Measurements from ENCODE around the gene PRUNE2.

The PRUNE2 gene

GRCh38 chr9:76718166-76718565, 187.7 kb downstream of the PRUNE2 start:
- Histone ChIP-seq H3K27me3 (ENCODE audit: insufficient read depth, poor library complexity, severe bottlenecking) (peaks cover 6% of the 10 kb centered on the region), H3K27ac (replicated peaks) (no peak overlapping the region), H3K4me3 (replicated peaks; ENCODE audit: insufficient read depth, low read length) (no peak overlapping the region)
- no peak for DNase-seq (ENCODE audit: low read depth in 1 of 2, low spot score in 1 of 2)
- TF ChIP-seq CTCF (IDR thresholded peaks at IDR 0.05; ENCODE audit: insufficient read depth, low read length): no peak
- no peak for TF ChIP-seq POLR2AphosphoS5 (IDR thresholded peaks at IDR 0.05; ENCODE audit: low read depth)
- TF ChIP-seq SPI1 (IDR thresholded peaks at IDR 0.05; ENCODE audit: borderline replicate concordance, low read depth): no peak

- DNase-seq (ENCODE audit: low read depth in 1 of 2, low spot score in 1 of 2): peak in 1 of 2 experiments; percentile 39
- Histone ChIP-seq H3K27ac (replicated peaks) (no peak overlapping the region), H3K27me3 (ENCODE audit: insufficient read depth, poor library complexity, severe bottlenecking) (peaks cover 6% of the 10 kb centered on the region), H3K4me3 (replicated peaks; ENCODE audit: insufficient read depth, low read length) (no peak overlapping the region)
- TF ChIP-seq SPI1 (IDR thresholded peaks at IDR 0.05; ENCODE audit: borderline replicate concordance, low read depth) (peak; percentile 48; the same call in 1 of the 2 replicates), CTCF (IDR thresholded peaks at IDR 0.05; ENCODE audit: insufficient read depth, low read length) (no peak)
Observed at GRCh38 chr9:76717613-76718012, 188.3 kb downstream of the PRUNE2 start.

- no peak for DNase-seq (ENCODE audit: low read depth in 1 of 2, low spot score in 1 of 2)
- TF ChIP-seq REST (IDR thresholded peaks at IDR 0.05; ENCODE audit: insufficient replicate concordance, low read depth) (no peak), POLR2AphosphoS5 (IDR thresholded peaks at IDR 0.05; ENCODE audit: low read depth) (no peak), GABPA (IDR thresholded peaks at IDR 0.05; ENCODE audit: low read depth) (no peak), CTCF (IDR thresholded peaks at IDR 0.05; ENCODE audit: insufficient read depth, low read length) (no peak), SPI1 (IDR thresholded peaks at IDR 0.05; ENCODE audit: borderline replicate concordance, low read depth) (no peak)
- Histone ChIP-seq H3K4me3 (replicated peaks; ENCODE audit: insufficient read depth, low read length) (no peak overlapping the region), H3K27me3 (ENCODE audit: insufficient read depth, poor library complexity, severe bottlenecking) (peaks cover 6% of the 10 kb centered on the region), H3K27ac (replicated peaks) (no peak overlapping the region)
Observed at GRCh38 chr9:76717176-76717575, 188.7 kb downstream of the PRUNE2 start.

- peaks cover 5% of the 10 kb centered on the region for H3K27me3 ChIP-seq (ENCODE audit: insufficient read depth, poor library complexity, severe bottlenecking)
- no peak overlapping the region for H3K4me3 ChIP-seq (replicated peaks; ENCODE audit: insufficient read depth, low read length)
- no peak for DNase-seq (ENCODE audit: low read depth in 1 of 2, low spot score in 1 of 2)
- H3K27ac ChIP-seq (replicated peaks): no peak overlapping the region
- no peak for TF ChIP-seq SPI1 (IDR thresholded peaks at IDR 0.05; ENCODE audit: borderline replicate concordance, low read depth)
- no peak for TF ChIP-seq CTCF (IDR thresholded peaks at IDR 0.05; ENCODE audit: insufficient read depth, low read length)
- no peak for TF ChIP-seq GABPA (IDR thresholded peaks at IDR 0.05; ENCODE audit: low read depth)
- no peak for TF ChIP-seq POLR2AphosphoS5 (IDR thresholded peaks at IDR 0.05; ENCODE audit: low read depth)
- TF ChIP-seq REST (IDR thresholded peaks at IDR 0.05; ENCODE audit: insufficient replicate concordance, low read depth): no peak
Observed at GRCh38 chr9:76716085-76716672, 189.7 kb downstream of the PRUNE2 start.

Data from HL-60 (cell line).